ENCODE results near the gene PAH.

- TF ChIP-seq CTCF (IDR thresholded peaks at IDR 0.05) (no peak), POLR2A (IDR thresholded peaks at IDR 0.05) (no peak), POLR2AphosphoS5 (IDR thresholded peaks at IDR 0.05) (no peak), EP300 (IDR thresholded peaks at IDR 0.05; ENCODE audit: low read depth) (no peak)
These were observed 25.3 kb downstream of the PAH start for GRCh38 chr12:102891756-102892155.

All from transverse colon (tissue), 4 donors.